HEK293 (cell line): Measurements from ENCODE around the gene PLAAT2.

ENCODE experiments used
- CTCF ChIA-PET: fragments of 350-600 bp; formaldehyde crosslinking; extraction: SDS; loops from one replicate; lab custom pipeline; 2021; ENCODE audit warnings: antibody characterized with exemption; lab: Yijun Ruan, JAX
- POLR2A ChIA-PET: fragments of 300-600 bp; formaldehyde crosslinking; extraction: SDS; loops from one replicate; lab custom pipeline; 2020; ENCODE audit warnings: antibody characterized with exemption, inconsistent platforms; lab: Yijun Ruan, JAX
- H3K27ac ChIP-seq: fragments of 200-500 bp; sonication (Bioruptor generic); 2 replicates; pipeline ENCODE4 v1.5.1; 2014; ENCODE audit warnings: low read depth, low read length, control low read depth, inconsistent platforms; ENCODE audit errors: extremely low read depth
- H3K36me3 ChIP-seq, 2 experiments: fragments of 200-500 bp in 1 of 2; sonication (Bioruptor generic) in 1 of 2; 1 replicate in 1 of 2; 2 replicates in 1 of 2; pipeline ENCODE4 v1.5.1; 2014 to 2017; ENCODE audit warnings: inconsistent platforms in 2 of 2, low read length in 2 of 2; ENCODE audit not compliant: control insufficient read depth in 2 of 2, insufficient read depth in 1 of 2
- H3K4me1 ChIP-seq: fragments of 200-500 bp; sonication (Bioruptor generic); 2 replicates; pipeline ENCODE4 v1.5.1; 2014; ENCODE audit warnings: mild to moderate bottlenecking, low read length, inconsistent platforms; ENCODE audit not compliant: control insufficient read depth, insufficient read depth
- H3K4me3 ChIP-seq: 2 replicates; pipeline ENCODE4 v1.5.1; 2011; ENCODE audit warnings: low read depth, mild to moderate bottlenecking, control low read depth, low read length, moderate library complexity
- H3K9me3 ChIP-seq: fragments of 200-500 bp; sonication (Bioruptor generic); 2 replicates; pipeline ENCODE4 v1.5.1; 2014; ENCODE audit warnings: low read depth, low read length, inconsistent platforms; ENCODE audit not compliant: control insufficient read depth, insufficient read depth
- OVOL3 ChIP-seq: fragments of 450-650 bp; formaldehyde crosslinking; IDR thresholded peaks from 2 replicates; pipeline ENCODE4 v1.5.1; 2016; ENCODE audit warnings: missing biosample characterization, missing genetic modification characterization
- SP2 ChIP-seq: fragments of 450-650 bp; formaldehyde crosslinking; IDR thresholded peaks from 2 replicates; pipeline ENCODE4 v1.5.1; 2016; ENCODE audit warnings: missing biosample characterization, missing genetic modification characterization
- ZBTB20 ChIP-seq: fragments of 450-650 bp; formaldehyde crosslinking; IDR thresholded peaks from 2 replicates; pipeline ENCODE4 v1.5.1; 2016; ENCODE audit warnings: missing biosample characterization, missing genetic modification characterization
- ZBTB26 ChIP-seq: fragments of 450-650 bp; formaldehyde crosslinking; optimal IDR thresholded peaks from 2 replicates; pipeline ENCODE3; 2016; ENCODE audit warnings: missing biosample characterization, mild to moderate bottlenecking, missing genetic modification characterization
- ZEB2 ChIP-seq: fragments of 450-650 bp; formaldehyde crosslinking; IDR thresholded peaks from 2 replicates; pipeline ENCODE4 v1.5.1; 2016; ENCODE audit warnings: missing biosample characterization, missing genetic modification characterization
- ZFP3 ChIP-seq: fragments of 450-650 bp; formaldehyde crosslinking; IDR thresholded peaks from 2 replicates; pipeline ENCODE4 v1.5.1; 2016; ENCODE audit warnings: low read depth, missing biosample characterization, missing genetic modification characterization
- ZFP41 ChIP-seq: fragments of 450-650 bp; formaldehyde crosslinking; IDR thresholded peaks from 2 replicates; pipeline ENCODE4 v1.5.1; 2016; ENCODE audit warnings: missing biosample characterization, missing genetic modification characterization, borderline replicate concordance
- ZNF132 ChIP-seq: fragments of 450-650 bp; formaldehyde crosslinking; IDR thresholded peaks from 2 replicates; pipeline ENCODE4 v1.5.1; 2017; ENCODE audit warnings: missing biosample characterization, missing genetic modification characterization, borderline replicate concordance
- ZNF19 ChIP-seq: fragments of 450-650 bp; formaldehyde crosslinking; IDR thresholded peaks from 2 replicates; pipeline ENCODE4; 2016; ENCODE audit warnings: missing biosample characterization, missing genetic modification characterization, low read depth
- ZNF202 ChIP-seq: fragments of 450-650 bp; formaldehyde crosslinking; IDR thresholded peaks from 2 replicates; pipeline ENCODE4 v1.5.1; 2016; ENCODE audit warnings: missing biosample characterization, missing genetic modification characterization, borderline replicate concordance
- ZNF239 ChIP-seq: fragments of 450-650 bp; formaldehyde crosslinking; IDR thresholded peaks from 2 replicates; pipeline ENCODE4 v1.5.1; 2016; ENCODE audit warnings: missing biosample characterization, missing genetic modification characterization
- ZNF311 ChIP-seq: fragments of 450-650 bp; formaldehyde crosslinking; IDR thresholded peaks from 2 replicates; pipeline ENCODE4 v1.5.1; 2017; ENCODE audit warnings: missing biosample characterization, missing genetic modification characterization, borderline replicate concordance
- ZNF335 ChIP-seq: fragments of 450-650 bp; formaldehyde crosslinking; conservative IDR thresholded peaks from 2 replicates; pipeline ENCODE4 v1.5.1; 2016; ENCODE audit warnings: missing biosample characterization, missing genetic modification characterization
- ZNF404 ChIP-seq: fragments of 450-650 bp; formaldehyde crosslinking; IDR thresholded peaks from 2 replicates; pipeline ENCODE4 v1.5.1; 2017; ENCODE audit warnings: missing biosample characterization, missing genetic modification characterization
- ZNF629 ChIP-seq: fragments of 450-650 bp; formaldehyde crosslinking; IDR thresholded peaks from 2 replicates; pipeline ENCODE4 v1.5.1; 2017; ENCODE audit warnings: missing biosample characterization, missing genetic modification characterization
- ZNF837 ChIP-seq: fragments of 450-650 bp; formaldehyde crosslinking; IDR thresholded peaks from 2 replicates; pipeline ENCODE4 v1.5.1; 2016; ENCODE audit warnings: missing biosample characterization, missing genetic modification characterization
- TF ChIP-seq, protein P1 (sequence below): fragments of 450-650 bp; formaldehyde crosslinking; IDR thresholded peaks from 2 replicates; pipeline ENCODE4 v1.5.1; 2016; ENCODE audit warnings: missing biosample characterization, missing genetic modification characterization
- TF ChIP-seq, protein P2 (sequence below): fragments of 450-650 bp; formaldehyde crosslinking; IDR thresholded peaks from 2 replicates; pipeline ENCODE4 v1.5.1; 2017; ENCODE audit warnings: missing biosample characterization, missing genetic modification characterization
- TF ChIP-seq, protein P3 (sequence below): fragments of 450-650 bp; IDR thresholded peaks from 2 replicates; pipeline ENCODE4 v1.5.1; 2018; ENCODE audit warnings: missing biosample characterization, missing genetic modification characterization
- TF ChIP-seq, protein P4 (sequence below): fragments of 450-650 bp; formaldehyde crosslinking; IDR thresholded peaks from 2 replicates; pipeline ENCODE4 v1.5.1; 2016; ENCODE audit warnings: missing biosample characterization, missing genetic modification characterization

PLAAT2 gene

DNA sequence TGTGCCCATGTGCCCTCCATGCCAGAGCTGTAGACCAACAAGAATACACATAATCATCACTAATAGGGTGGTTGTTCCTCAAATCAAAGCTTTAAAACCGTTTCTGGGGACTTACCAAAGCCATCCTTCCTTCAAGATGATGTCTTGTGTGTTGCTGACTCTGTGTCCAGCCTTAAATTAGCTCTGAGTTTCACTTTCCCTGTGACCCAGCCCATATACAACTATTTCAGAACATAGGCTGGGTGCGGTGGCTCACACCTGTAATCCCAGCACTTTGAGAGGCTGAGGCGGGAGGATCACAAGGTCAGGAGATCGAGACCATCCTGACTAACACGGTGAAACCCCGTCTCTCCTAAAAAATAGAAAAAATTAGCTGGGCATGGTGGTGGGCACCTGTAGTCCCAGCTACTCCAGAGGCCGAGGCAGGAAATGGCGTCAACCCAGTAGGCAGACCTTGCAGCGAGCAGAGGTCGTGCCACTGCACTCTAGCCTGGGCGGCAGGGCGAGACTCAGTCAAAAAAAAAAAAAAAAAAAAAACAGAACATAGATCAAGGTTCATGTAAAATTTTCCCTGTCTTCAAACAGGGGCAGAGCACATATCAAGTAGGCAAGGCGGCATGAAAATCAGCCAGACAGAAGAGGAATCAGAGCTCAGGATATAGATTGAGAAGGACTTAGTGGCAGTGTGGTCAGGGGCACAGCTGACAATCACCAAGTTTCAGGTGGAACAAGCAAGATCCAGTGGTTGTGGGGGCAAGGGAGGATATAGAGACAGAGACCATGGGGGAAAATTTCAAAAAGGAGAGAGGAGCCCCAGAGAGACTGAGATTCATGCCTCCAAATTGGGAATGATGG lies at the start of gene PLAAT2:
PLAAT2 (minus strand) TSS at position 179 of the 855 bp plus-strand sequence; CDS start at position 124, 55 bp downstream.
- H3K4me3 ChIP-seq = no peak within 1 kb of the TSS
- CTCF ChIA-PET = interaction anchor here (0.5 to 0.6 kb wide), 2 partner anchors 76 to 85 kb away, joined by 3 read pairs; no protein-coding TSS in a partner anchor
- no peak within 1 kb of the TSS for H3K27ac ChIP-seq
- H3K36me3 ChIP-seq = no peaks in the 10 kb centered on the region
- H3K4me1 ChIP-seq = no peaks in the 10 kb centered on the region
- TF ChIP-seq, protein P1, sequence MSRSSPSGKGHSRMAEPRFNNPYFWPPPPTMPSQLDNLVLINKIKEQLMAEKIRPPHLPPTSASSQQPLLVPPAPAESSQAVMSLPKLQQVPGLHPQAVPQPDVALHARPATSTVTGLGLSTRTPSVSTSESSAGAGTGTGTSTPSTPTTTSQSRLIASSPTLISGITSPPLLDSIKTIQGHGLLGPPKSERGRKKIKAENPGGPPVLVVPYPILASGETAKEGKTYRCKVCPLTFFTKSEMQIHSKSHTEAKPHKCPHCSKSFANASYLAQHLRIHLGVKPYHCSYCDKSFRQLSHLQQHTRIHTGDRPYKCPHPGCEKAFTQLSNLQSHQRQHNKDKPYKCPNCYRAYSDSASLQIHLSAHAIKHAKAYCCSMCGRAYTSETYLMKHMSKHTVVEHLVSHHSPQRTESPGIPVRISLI (tag by site-specific recombination) = no peak
- TF ChIP-seq ZNF311 (tag by site-specific recombination) (no peak), ZNF335 (no peak), ZFP41 (tag by site-specific recombination) (no peak), ZNF202 (tag by site-specific recombination) (no peak), OVOL3 (tag by site-specific recombination) (no peak), SP2 (tag by site-specific recombination) (no peak), ZBTB26 (tag by site-specific recombination) (no peak), ZNF132 (no peak), ZNF404 (tag by site-specific recombination) (no peak), ZEB2 (tag by site-specific recombination) (no peak), ZBTB20 (no peak), ZFP3 (tag by site-specific recombination) (no peak), ZNF629 (tag by site-specific recombination) (no peak), ZNF19 (tag by site-specific recombination) (no peak), ZNF837 (tag by site-specific recombination) (no peak), ZNF239 (tag by site-specific recombination) (no peak)
- TF ChIP-seq, protein P2, sequence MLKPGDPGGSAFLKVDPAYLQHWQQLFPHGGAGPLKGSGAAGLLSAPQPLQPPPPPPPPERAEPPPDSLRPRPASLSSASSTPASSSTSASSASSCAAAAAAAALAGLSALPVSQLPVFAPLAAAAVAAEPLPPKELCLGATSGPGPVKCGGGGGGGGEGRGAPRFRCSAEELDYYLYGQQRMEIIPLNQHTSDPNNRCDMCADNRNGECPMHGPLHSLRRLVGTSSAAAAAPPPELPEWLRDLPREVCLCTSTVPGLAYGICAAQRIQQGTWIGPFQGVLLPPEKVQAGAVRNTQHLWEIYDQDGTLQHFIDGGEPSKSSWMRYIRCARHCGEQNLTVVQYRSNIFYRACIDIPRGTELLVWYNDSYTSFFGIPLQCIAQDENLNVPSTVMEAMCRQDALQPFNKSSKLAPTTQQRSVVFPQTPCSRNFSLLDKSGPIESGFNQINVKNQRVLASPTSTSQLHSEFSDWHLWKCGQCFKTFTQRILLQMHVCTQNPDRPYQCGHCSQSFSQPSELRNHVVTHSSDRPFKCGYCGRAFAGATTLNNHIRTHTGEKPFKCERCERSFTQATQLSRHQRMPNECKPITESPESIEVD (tag by site-specific recombination) = no peak
- TF ChIP-seq, protein P3, sequence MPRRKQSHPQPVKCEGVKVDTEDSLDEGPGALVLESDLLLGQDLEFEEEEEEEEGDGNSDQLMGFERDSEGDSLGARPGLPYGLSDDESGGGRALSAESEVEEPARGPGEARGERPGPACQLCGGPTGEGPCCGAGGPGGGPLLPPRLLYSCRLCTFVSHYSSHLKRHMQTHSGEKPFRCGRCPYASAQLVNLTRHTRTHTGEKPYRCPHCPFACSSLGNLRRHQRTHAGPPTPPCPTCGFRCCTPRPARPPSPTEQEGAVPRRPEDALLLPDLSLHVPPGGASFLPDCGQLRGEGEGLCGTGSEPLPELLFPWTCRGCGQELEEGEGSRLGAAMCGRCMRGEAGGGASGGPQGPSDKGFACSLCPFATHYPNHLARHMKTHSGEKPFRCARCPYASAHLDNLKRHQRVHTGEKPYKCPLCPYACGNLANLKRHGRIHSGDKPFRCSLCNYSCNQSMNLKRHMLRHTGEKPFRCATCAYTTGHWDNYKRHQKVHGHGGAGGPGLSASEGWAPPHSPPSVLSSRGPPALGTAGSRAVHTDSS (tag by site-specific recombination) = no peak
- TF ChIP-seq, protein P4, sequence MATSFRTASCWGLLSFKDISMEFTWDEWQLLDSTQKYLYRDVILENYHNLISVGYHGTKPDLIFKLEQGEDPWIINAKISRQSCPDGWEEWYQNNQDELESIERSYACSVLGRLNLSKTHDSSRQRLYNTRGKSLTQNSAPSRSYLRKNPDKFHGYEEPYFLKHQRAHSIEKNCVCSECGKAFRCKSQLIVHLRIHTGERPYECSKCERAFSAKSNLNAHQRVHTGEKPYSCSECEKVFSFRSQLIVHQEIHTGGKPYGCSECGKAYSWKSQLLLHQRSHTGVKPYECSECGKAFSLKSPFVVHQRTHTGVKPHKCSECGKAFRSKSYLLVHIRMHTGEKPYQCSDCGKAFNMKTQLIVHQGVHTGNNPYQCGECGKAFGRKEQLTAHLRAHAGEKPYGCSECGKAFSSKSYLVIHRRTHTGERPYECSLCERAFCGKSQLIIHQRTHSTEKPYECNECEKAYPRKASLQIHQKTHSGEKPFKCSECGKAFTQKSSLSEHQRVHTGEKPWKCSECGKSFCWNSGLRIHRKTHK = no peak
- TF ChIP-seq, all 188 proteins: peak for 0
- POLR2A ChIA-PET = interaction anchor here (0.5 kb wide), 1 partner anchor 265 kb away, joined by 4 read pairs; no protein-coding TSS in a partner anchor
- no peaks in the 10 kb centered on the region for H3K9me3 ChIP-seq
